ENCODE data around the gene MMS19. TPM values are rescaled to one million over a fixed set of nuclear protein-coding genes. Genes with fewer than 3 reads are reported as not detected.

The MMS19 gene
- total and polyA plus RNA-seq, 2 donors, result 58.4 to 107 TPM

DNA sequence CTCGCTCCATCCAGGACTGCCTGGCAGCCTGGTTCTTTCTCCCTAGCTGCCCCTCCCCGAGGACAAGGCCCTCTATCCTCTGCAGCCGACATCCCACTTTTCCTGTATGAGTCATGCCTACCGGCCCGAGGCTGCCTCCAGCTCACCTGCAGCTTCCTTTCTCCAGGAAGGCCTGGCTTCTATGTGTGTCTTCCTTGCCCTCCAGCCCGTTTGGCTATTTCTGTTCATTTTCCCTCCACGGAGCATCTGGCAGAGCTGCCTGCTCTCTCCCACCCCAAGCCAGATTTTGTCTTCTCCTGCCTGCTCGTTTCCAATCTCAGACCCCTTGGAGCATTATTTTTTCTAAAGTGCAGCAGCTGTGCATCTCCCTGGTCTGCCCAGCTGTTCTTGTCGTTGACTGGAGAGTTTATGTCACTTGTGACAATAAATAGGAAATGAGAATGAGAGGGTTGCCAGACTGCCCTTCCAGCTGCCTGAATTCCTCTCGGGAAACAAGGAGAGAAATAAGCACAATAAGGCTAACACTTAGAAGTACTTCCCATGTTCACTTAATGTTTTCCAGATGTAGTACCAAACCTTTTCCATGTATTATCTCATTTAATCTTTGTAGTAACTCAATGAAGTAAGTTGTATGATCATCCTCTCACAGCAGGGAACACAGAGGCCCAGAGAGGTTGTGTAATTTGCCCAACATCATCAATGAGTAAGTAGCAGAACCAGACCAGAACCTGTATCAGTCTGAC, 20.2 kb upstream of the MMS19 start:
- peaks cover 0 to 14% of the 10 kb centered on the region in 2 donors for H3K27me3 ChIP-seq (ENCODE audit: control insufficient read depth in 2 of 2, insufficient read depth in 1 of 2, low read length in 1 of 2)
- H3K4me1 ChIP-seq (ENCODE audit: control insufficient read depth in 2 of 2, insufficient read depth in 2 of 2, low read length in 2 of 2), result no peaks in the 10 kb centered on the region
- H3K9me3 ChIP-seq (ENCODE audit: control insufficient read depth in 2 of 2, insufficient read depth in 1 of 2, low read length in 1 of 2), result peaks cover 0 to 3% of the 10 kb centered on the region in 2 donors
- H3K36me3 ChIP-seq (ENCODE audit: control insufficient read depth in 2 of 2, insufficient read depth in 2 of 2, low read length in 1 of 2), result no peaks in the 10 kb centered on the region
- no peak overlapping the region for H3K27ac ChIP-seq (ENCODE audit: low read depth in 1 of 2, low read length in 1 of 2)
- H3K4me3 ChIP-seq (ENCODE audit: low read length in 2 of 2), result no peak overlapping the region
- DNase-seq (ENCODE audit: low read depth in 6 of 9, low spot score in 9 of 9), result no peak
- 63% methylated on average over 10 of the region's 10 CpGs for WGBS

DNA sequence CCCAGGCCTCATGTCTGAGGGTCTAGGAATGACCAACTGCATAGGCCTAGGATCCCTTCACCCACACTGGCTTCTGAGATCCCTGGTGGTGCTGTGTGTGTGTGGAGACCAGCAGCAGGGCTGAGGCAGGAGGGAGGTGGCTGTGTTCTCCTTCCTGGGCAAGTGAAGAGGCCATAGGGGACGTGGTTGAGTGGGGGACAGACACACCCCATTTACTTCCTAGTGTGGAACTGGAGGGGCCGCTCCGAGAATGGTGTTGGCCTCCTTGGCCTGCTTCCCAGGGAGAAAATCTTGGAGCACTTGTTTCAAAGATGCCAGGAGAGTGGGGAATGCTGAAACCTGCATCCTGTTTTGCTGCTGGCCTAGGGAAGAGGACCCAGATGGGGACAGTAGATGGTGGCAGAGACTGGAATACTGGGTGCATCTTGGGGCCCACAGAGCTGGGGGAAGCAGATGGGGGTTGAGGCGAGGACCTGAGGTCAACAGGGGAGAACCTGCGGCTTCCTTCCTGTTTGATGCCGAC, 19.6 kb upstream of the MMS19 start:
- 75% methylated on average over 6 of the region's 6 CpGs for WGBS
- Histone ChIP-seq H3K4me1 (ENCODE audit: control insufficient read depth in 2 of 2, insufficient read depth in 2 of 2, low read length in 2 of 2) (no peaks in the 10 kb centered on the region), H3K27me3 (ENCODE audit: control insufficient read depth in 2 of 2, insufficient read depth in 1 of 2, low read length in 1 of 2) (peaks cover 0 to 14% of the 10 kb centered on the region in 2 donors), H3K9me3 (ENCODE audit: control insufficient read depth in 2 of 2, insufficient read depth in 1 of 2, low read length in 1 of 2) (peaks cover 0 to 3% of the 10 kb centered on the region in 2 donors), H3K36me3 (ENCODE audit: control insufficient read depth in 2 of 2, insufficient read depth in 2 of 2, low read length in 1 of 2) (no peaks in the 10 kb centered on the region), H3K27ac (ENCODE audit: low read depth in 1 of 2, low read length in 1 of 2) (no peak overlapping the region), H3K4me3 (ENCODE audit: low read length in 2 of 2) (no peak overlapping the region)
- no peak for DNase-seq (ENCODE audit: low read depth in 6 of 9, low spot score in 9 of 9)

DNA sequence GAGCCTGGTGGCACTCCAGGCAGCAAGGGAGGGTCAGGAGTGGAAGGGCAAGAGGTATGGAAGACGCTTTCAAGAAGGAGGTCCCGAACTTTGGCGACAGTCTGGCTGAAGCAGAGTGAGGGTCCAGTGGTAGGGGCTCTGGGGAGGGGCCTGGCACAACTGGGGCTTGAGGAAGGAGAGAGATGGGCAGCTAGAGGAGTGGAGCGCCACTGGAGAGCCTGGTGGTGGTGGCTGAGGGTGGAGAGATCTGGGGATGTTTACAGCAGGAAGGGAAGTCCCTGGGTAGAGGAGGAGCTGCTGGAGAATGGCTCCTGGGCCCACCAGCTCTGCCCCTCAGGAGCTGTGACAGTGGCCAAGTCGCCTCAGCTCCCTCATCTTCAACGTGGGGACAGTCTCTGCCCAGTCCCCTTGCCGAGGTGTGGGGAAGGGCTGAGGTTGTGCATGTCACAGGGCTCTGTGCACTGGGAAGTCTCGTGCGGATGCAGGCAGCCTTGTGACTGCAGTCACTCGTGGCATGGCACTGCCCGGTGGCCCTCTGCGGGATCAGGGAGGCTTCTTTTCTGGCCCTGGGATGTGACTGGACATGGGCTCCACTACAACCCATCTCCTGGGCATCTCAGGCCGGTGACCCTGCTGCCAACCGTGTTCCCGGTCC, 19.0 kb upstream of the MMS19 start:
- no peak for DNase-seq (ENCODE audit: low read depth in 6 of 9, low spot score in 9 of 9)
- Histone ChIP-seq H3K4me3 (ENCODE audit: low read length in 2 of 2) (no peak overlapping the region), H3K27me3 (ENCODE audit: control insufficient read depth in 2 of 2, insufficient read depth in 1 of 2, low read length in 1 of 2) (peaks cover 0 to 14% of the 10 kb centered on the region in 2 donors), H3K4me1 (ENCODE audit: control insufficient read depth in 2 of 2, insufficient read depth in 2 of 2, low read length in 2 of 2) (no peaks in the 10 kb centered on the region), H3K9me3 (ENCODE audit: control insufficient read depth in 2 of 2, insufficient read depth in 1 of 2, low read length in 1 of 2) (peaks cover 0 to 3% of the 10 kb centered on the region in 2 donors), H3K27ac (ENCODE audit: low read depth in 1 of 2, low read length in 1 of 2) (no peak overlapping the region), H3K36me3 (ENCODE audit: control insufficient read depth in 2 of 2, insufficient read depth in 2 of 2, low read length in 1 of 2) (no peaks in the 10 kb centered on the region)
- 97% methylated on average over 15 of the region's 15 CpGs for WGBS

DNA sequence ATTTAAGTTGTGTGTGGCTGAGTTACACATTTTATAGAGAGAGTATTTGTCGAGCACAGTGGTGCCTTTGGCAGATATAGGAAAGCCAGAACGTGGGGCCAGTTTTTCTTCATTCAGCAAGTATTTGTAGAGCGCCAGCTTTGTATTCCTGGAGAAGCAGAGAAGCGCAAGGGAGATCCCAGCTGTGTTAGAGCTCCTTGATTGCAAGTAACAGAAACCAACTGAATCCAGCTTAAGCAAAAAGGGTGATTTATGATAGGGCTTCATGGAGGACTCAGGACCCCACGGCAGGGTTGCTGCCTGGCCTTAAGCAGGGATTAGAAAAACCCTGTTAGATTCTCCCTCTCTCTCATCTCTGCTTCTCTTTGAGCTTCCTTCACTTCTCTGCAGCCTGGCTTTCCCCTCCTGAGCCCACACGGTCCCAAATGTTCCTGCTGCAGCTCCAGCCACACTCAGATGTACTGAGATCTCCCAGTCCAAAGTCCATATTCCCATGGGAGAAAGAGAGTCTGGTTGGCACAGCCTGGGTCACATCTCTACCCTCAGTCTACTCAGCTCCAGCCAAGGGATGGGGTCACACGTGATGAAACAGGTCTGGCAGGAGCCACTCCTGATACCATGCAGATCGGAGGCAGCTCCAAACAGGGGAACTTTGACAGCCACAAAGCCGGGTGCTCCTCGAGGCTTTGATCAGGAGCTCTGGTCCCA, 17.2 kb upstream of the MMS19 start:
- WGBS, result 94% methylated on average over 10 of the region's 10 CpGs
- H3K9me3 ChIP-seq (ENCODE audit: control insufficient read depth in 2 of 2, insufficient read depth in 1 of 2, low read length in 1 of 2), result peaks cover 0 to 3% of the 10 kb centered on the region in 2 donors
- peaks cover 0 to 10% of the 10 kb centered on the region in 2 donors for H3K27me3 ChIP-seq (ENCODE audit: control insufficient read depth in 2 of 2, insufficient read depth in 1 of 2, low read length in 1 of 2)
- no peaks in the 10 kb centered on the region for H3K36me3 ChIP-seq (ENCODE audit: control insufficient read depth in 2 of 2, insufficient read depth in 2 of 2, low read length in 1 of 2)
- no peak for DNase-seq (ENCODE audit: low read depth in 6 of 9, low spot score in 9 of 9)
- no peaks in the 10 kb centered on the region for H3K4me1 ChIP-seq (ENCODE audit: control insufficient read depth in 2 of 2, insufficient read depth in 2 of 2, low read length in 2 of 2)
- no peak overlapping the region for H3K27ac ChIP-seq (ENCODE audit: low read depth in 1 of 2, low read length in 1 of 2)
- no peak overlapping the region for H3K4me3 ChIP-seq (ENCODE audit: low read length in 2 of 2)

DNA sequence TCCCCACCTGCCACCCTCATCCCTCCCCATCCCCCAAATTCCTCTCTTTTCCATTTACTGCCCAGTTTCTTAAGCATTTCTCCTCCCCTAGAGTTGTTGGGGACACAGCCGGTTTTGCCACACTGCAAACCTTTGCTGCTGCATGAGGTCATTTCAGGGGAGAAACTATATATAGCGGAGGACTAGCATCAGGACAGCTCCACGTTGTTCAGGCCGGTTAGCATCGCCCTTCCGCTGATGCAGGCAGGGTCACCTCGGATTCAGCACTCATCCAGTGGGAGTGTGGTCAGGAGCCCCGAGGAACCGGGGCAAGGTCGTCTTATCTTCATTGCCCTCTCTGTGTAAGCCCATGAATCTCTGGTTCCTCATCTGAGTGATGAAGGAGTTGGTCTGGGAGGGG, 16.1 kb upstream of the MMS19 start:
- Histone ChIP-seq H3K27ac (ENCODE audit: low read depth in 1 of 2, low read length in 1 of 2) (no peak overlapping the region), H3K4me1 (ENCODE audit: control insufficient read depth in 2 of 2, insufficient read depth in 2 of 2, low read length in 2 of 2) (no peaks in the 10 kb centered on the region), H3K27me3 (ENCODE audit: control insufficient read depth in 2 of 2, insufficient read depth in 1 of 2, low read length in 1 of 2) (peaks cover 0 to 10% of the 10 kb centered on the region in 2 donors), H3K4me3 (ENCODE audit: low read length in 2 of 2) (no peak overlapping the region), H3K36me3 (ENCODE audit: control insufficient read depth in 2 of 2, insufficient read depth in 2 of 2, low read length in 1 of 2) (no peaks in the 10 kb centered on the region), H3K9me3 (ENCODE audit: control insufficient read depth in 2 of 2, insufficient read depth in 1 of 2, low read length in 1 of 2) (peaks cover 0 to 3% of the 10 kb centered on the region in 2 donors)
- no peak for DNase-seq (ENCODE audit: low read depth in 6 of 9, low spot score in 9 of 9)
- 97% methylated on average over 10 of the region's 10 CpGs for WGBS

DNA sequence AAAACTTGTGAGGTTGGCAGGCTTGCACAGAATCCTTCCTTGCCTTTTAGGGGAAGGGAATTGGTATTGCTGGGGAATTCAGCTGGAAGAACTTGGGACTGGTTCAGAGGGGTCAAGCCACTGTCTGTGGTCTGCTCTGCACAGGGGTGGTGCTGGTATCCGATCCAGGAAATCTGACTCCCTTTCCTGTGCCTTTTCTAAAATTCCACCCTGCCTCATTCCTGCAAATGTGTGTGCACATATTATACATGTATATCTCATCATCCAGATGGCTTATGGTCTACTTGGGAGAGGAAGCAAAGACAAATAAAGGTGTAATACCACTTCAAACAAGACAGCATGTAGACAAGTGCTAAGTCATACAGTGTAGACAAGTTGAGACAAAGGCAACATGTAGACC, 14.8 kb upstream of the MMS19 start:
- no peaks in the 10 kb centered on the region for H3K36me3 ChIP-seq (ENCODE audit: control insufficient read depth in 2 of 2, insufficient read depth in 2 of 2, low read length in 1 of 2)
- H3K4me3 ChIP-seq (ENCODE audit: low read length in 2 of 2), result no peak overlapping the region
- no peak overlapping the region for H3K27ac ChIP-seq (ENCODE audit: low read depth in 1 of 2, low read length in 1 of 2)
- 84% methylated on average over 1 of the region's 1 CpG for WGBS
- DNase-seq (ENCODE audit: low read depth in 6 of 9, low spot score in 9 of 9), result no peak
- H3K27me3 ChIP-seq (ENCODE audit: control insufficient read depth in 2 of 2, insufficient read depth in 1 of 2, low read length in 1 of 2), result peaks cover 0 to 3% of the 10 kb centered on the region in 2 donors
- no peaks in the 10 kb centered on the region for H3K4me1 ChIP-seq (ENCODE audit: control insufficient read depth in 2 of 2, insufficient read depth in 2 of 2, low read length in 2 of 2)
- peaks cover 0 to 3% of the 10 kb centered on the region in 2 donors for H3K9me3 ChIP-seq (ENCODE audit: control insufficient read depth in 2 of 2, insufficient read depth in 1 of 2, low read length in 1 of 2)

DNA sequence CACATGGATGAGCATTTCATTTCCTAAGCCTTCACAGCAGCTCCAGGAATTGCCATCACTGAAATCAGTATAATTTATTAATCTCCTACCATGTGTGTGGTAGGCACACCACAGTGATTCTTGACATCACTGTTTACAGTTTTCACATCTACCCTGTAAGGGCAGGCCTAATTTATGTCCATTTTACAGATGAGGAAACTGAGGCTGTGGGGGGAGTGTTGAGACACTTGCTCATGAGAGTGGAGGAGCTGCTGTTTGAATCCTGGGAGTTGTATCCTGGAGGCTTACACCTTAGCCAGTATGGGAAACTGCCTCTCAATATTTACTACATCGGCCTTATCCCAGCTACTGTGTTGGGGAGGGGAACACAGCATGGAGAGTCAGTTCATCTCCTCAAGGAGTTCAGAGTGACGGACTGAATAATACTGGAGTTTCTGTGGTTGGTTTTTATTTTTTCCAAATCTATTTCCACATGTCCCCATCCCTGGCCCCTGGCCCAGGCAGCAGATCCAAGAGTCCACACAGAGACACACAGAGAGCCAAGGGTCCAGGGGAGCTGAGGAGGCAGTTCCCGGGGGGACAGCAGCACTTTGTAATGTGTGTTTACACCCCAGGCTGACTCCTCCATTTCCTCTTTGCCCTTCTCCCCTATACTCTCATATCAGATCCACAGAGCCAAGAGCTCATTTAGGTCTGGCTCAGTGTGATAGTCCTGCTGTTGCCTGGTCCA, 13.7 kb upstream of the MMS19 start:
- DNase-seq (ENCODE audit: low read depth in 6 of 9, low spot score in 9 of 9), result no peak
- Histone ChIP-seq H3K27me3 (ENCODE audit: control insufficient read depth in 2 of 2, insufficient read depth in 1 of 2, low read length in 1 of 2) (peaks cover 0 to 3% of the 10 kb centered on the region in 2 donors), H3K4me3 (ENCODE audit: low read length in 2 of 2) (no peak overlapping the region), H3K36me3 (ENCODE audit: control insufficient read depth in 2 of 2, insufficient read depth in 2 of 2, low read length in 1 of 2) (no peaks in the 10 kb centered on the region), H3K4me1 (ENCODE audit: control insufficient read depth in 2 of 2, insufficient read depth in 2 of 2, low read length in 2 of 2) (no peaks in the 10 kb centered on the region), H3K9me3 (ENCODE audit: control insufficient read depth in 2 of 2, insufficient read depth in 1 of 2, low read length in 1 of 2) (no peaks in the 10 kb centered on the region), H3K27ac (ENCODE audit: low read depth in 1 of 2, low read length in 1 of 2) (no peak overlapping the region)
- WGBS, result 97% methylated on average over 3 of the region's 3 CpGs

DNA sequence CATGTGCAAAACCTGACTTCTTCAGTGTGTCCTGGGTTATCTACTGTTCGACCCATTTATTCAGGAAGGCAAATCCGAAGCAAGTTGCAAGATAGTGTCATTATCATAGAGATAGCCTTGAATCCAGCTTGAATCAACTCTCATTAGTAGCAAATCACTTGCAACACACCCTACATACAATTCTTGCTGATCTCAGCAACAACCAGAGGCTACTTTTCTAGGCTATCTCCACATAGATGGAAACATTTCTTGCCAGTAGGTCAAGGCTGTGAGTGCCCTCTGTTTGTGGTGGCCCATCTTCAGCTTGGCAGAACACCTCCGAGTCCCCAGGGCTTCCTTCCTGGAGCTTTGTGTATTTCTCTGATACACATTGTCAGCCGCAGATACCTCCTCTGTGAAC, 12.5 kb upstream of the MMS19 start:
- DNase-seq (ENCODE audit: low read depth in 6 of 9, low spot score in 9 of 9), result no peak
- Histone ChIP-seq H3K36me3 (ENCODE audit: control insufficient read depth in 2 of 2, insufficient read depth in 2 of 2, low read length in 1 of 2) (no peaks in the 10 kb centered on the region), H3K27ac (ENCODE audit: low read depth in 1 of 2, low read length in 1 of 2) (no peak overlapping the region), H3K27me3 (ENCODE audit: control insufficient read depth in 2 of 2, insufficient read depth in 1 of 2, low read length in 1 of 2) (peaks cover 0 to 7% of the 10 kb centered on the region in 2 donors), H3K4me1 (ENCODE audit: control insufficient read depth in 2 of 2, insufficient read depth in 2 of 2, low read length in 2 of 2) (no peaks in the 10 kb centered on the region), H3K9me3 (ENCODE audit: control insufficient read depth in 2 of 2, insufficient read depth in 1 of 2, low read length in 1 of 2) (no peaks in the 10 kb centered on the region), H3K4me3 (ENCODE audit: low read length in 2 of 2) (no peak overlapping the region)
- 93% methylated on average over 4 of the region's 4 CpGs for WGBS

All from thymus (tissue), 11 donors.